Ascending aorta (tissue), 2 donors: ENCODE data around the gene ALPK3. TPM values are rescaled to one million over a fixed set of nuclear protein-coding genes. Genes with fewer than 3 reads are reported as not detected.

Experiments
- DNase-seq, 2 donors: peaks; one replicate each; pipeline ENCODE4 v3.0.0-alpha.2; 2019; ENCODE audit warnings: low spot score in 2 of 2
- H3K27ac ChIP-seq, 2 donors: fragments of 200-600 bp; sonication (generic); one replicate each; pipeline ENCODE4 v1.5.1; 2016 to 2017; ENCODE audit warnings: mild to moderate bottlenecking in 1 of 2
- H3K27me3 ChIP-seq: fragments of 200-600 bp; sonication (generic); one replicate; pipeline ENCODE4 v1.5.1; 2017
- H3K36me3 ChIP-seq, 2 donors: fragments of 200-600 bp; sonication (generic); one replicate each; pipeline ENCODE4 v1.5.1; 2016
- H3K4me1 ChIP-seq, 2 donors: fragments of 200-600 bp; sonication (generic); one replicate each; pipeline ENCODE4 v1.5.1; 2016 to 2017; ENCODE audit warnings: mild to moderate bottlenecking in 1 of 2
- H3K4me3 ChIP-seq, 2 donors: fragments of 200-600 bp; sonication (generic); one replicate each; pipeline ENCODE4 v1.5.1; 2016 to 2017; ENCODE audit warnings: mild to moderate bottlenecking in 1 of 2
- H3K9me3 ChIP-seq, 2 donors: fragments of 200-600 bp; sonication (generic); one replicate each; pipeline ENCODE4 v1.5.1; 2016
- CTCF ChIP-seq, 3 experiments: fragments of 200-600 bp in 2 of 3; fragments of 450-650 bp in 1 of 3; sonication (generic) in 2 of 3; IDR thresholded peaks; one replicate each; pipeline ENCODE4 v1.5.1; 2016 to 2019; ENCODE audit warnings: antibody characterized with exemption in 3 of 3, mild to moderate bottlenecking in 1 of 3, moderate library complexity in 1 of 3
- intact Hi-C: fragments of 100-400 bp; cut with DNase I; formaldehyde crosslinking; loops from one replicate; pipeline ENCODE4 v1.15.1; 2023
- total RNA-seq: library from RNA; depleted of rRNA; stranded (reverse); fragments of >200 nt; gene quantifications from one replicate; pipeline ENCODE4 v1.1.0, GENCODE V29; 2016

Gene ALPK3
- total RNA-seq, 1 donor from 2014 or later: 38.0 TPM

GRCh38 chr15:84775867-84776449 lies 41.2 kb upstream of the ALPK3 start:
- peak overlapping the region in 1 of 2 donors; percentile 12 for H3K27ac ChIP-seq
- TF ChIP-seq CTCF (IDR thresholded peaks at IDR 0.05): no peak
- H3K4me1 ChIP-seq: peaks cover 2 to 10% of the 10 kb centered on the region in 2 donors
- no peaks in the 10 kb centered on the region for H3K27me3 ChIP-seq
- intact Hi-C loops: no loop called here
- no peak overlapping the region for H3K4me3 ChIP-seq
- DNase-seq: no peak
- peaks cover 0 to 3% of the 10 kb centered on the region in 2 donors for H3K36me3 ChIP-seq
- H3K9me3 ChIP-seq: no peaks in the 10 kb centered on the region

GRCh38 chr15:84778194-84778593 lies 39.0 kb upstream of the ALPK3 start:
- DNase-seq: no peak
- intact Hi-C loops: no loop called here
- Histone ChIP-seq H3K9me3 (no peaks in the 10 kb centered on the region), H3K4me3 (no peak overlapping the region), H3K36me3 (peaks cover 13 to 15% of the 10 kb centered on the region in 2 donors), H3K4me1 (peaks cover 0 to 10% of the 10 kb centered on the region in 2 donors), H3K27me3 (no peaks in the 10 kb centered on the region), H3K27ac (no peak overlapping the region)
- TF ChIP-seq CTCF (IDR thresholded peaks at IDR 0.05): no peak

- intact Hi-C loops: no loop called here
- H3K27me3 ChIP-seq: no peaks in the 10 kb centered on the region
- H3K4me3 ChIP-seq: no peak overlapping the region
- no peak for TF ChIP-seq CTCF (IDR thresholded peaks at IDR 0.05)
- no peak overlapping the region for H3K27ac ChIP-seq
- no peaks in the 10 kb centered on the region for H3K9me3 ChIP-seq
- peaks cover 3 to 15% of the 10 kb centered on the region in 2 donors for H3K4me1 ChIP-seq
- no peak for DNase-seq
- peaks cover 33 to 36% of the 10 kb centered on the region in 2 donors for H3K36me3 ChIP-seq
These were observed 36.7 kb upstream of the ALPK3 start for GRCh38 chr15:84780492-84780891.

GRCh38 chr15:84781495-84781894 lies 35.7 kb upstream of the ALPK3 start:
- no peaks in the 10 kb centered on the region for H3K27me3 ChIP-seq
- H3K4me1 ChIP-seq: peaks cover 4 to 15% of the 10 kb centered on the region in 2 donors
- intact Hi-C loops: no loop called here
- peaks cover 39 to 44% of the 10 kb centered on the region in 2 donors for H3K36me3 ChIP-seq
- DNase-seq: no peak
- TF ChIP-seq CTCF (IDR thresholded peaks at IDR 0.05): no peak
- H3K9me3 ChIP-seq: no peaks in the 10 kb centered on the region
- H3K27ac ChIP-seq: no peak overlapping the region
- H3K4me3 ChIP-seq: no peak overlapping the region

GRCh38 chr15:84782346-84782745 lies 34.8 kb upstream of the ALPK3 start:
- Histone ChIP-seq H3K27me3 (no peaks in the 10 kb centered on the region), H3K4me1 (peaks cover 4 to 20% of the 10 kb centered on the region in 2 donors), H3K9me3 (no peaks in the 10 kb centered on the region), H3K4me3 (no peak overlapping the region), H3K27ac (no peak overlapping the region), H3K36me3 (peaks cover 39 to 44% of the 10 kb centered on the region in 2 donors)
- no peak for DNase-seq
- TF ChIP-seq CTCF (IDR thresholded peaks at IDR 0.05): no peak
- intact Hi-C loops: no loop called here
